CD14-positive monocyte (primary cell): Measurements from ENCODE around the gene TCIRG1. TPM values are rescaled to one million over a fixed set of nuclear protein-coding genes. Genes with fewer than 3 reads are reported as not detected.
A peak's percentile ranks its signal among the peaks of the same experiment; 100 is the strongest.

Experiments
- DNase-seq, 3 donors: peaks; one replicate each; pipeline ENCODE4 v3.0.0-alpha.2; 2011 to 2022
- H2AFZ ChIP-seq: 2 replicates; pipeline ENCODE4 v1.6.0; 2012; ENCODE audit warnings: mild to moderate bottlenecking, low read depth, low read length, inconsistent platforms; ENCODE audit not compliant: insufficient read depth, poor library complexity, severe bottlenecking
- H3K27ac ChIP-seq, 2 donors: 1 replicate in 1 of 2; 2 replicates in 1 of 2; pipeline ENCODE4 v1.5.1; 2012 to 2013; ENCODE audit warnings: low read length in 2 of 2, control low read depth in 1 of 2, inconsistent platforms in 1 of 2, low read depth in 1 of 2, mild to moderate bottlenecking in 1 of 2
- H3K27me3 ChIP-seq, 2 donors: one replicate each; pipeline versions ENCODE4 v1.6.0 to v1.6.1; 2011 to 2013; ENCODE audit warnings: low read length in 2 of 2; ENCODE audit not compliant: control insufficient read depth in 2 of 2, insufficient read depth in 2 of 2
- H3K36me3 ChIP-seq, 2 donors: replicated peaks in 1 of 2; 1 replicate in 1 of 2; 2 replicates in 1 of 2; pipeline versions ENCODE4 v1.5.1 to v1.6.1; 2012 to 2013; ENCODE audit warnings: low read length in 2 of 2, control low read depth in 1 of 2, inconsistent platforms in 1 of 2, mild to moderate bottlenecking in 1 of 2; ENCODE audit not compliant: insufficient read depth in 2 of 2, control insufficient read depth in 1 of 2
- H3K4me1 ChIP-seq, 2 donors: 1 replicate in 1 of 2; 2 replicates in 1 of 2; pipeline versions ENCODE4 v1.5.1 to v1.6.1; 2012 to 2013; ENCODE audit warnings: low read length in 2 of 2, control low read depth in 1 of 2, inconsistent platforms in 1 of 2, mild to moderate bottlenecking in 1 of 2, moderate library complexity in 1 of 2; ENCODE audit not compliant: insufficient read depth in 2 of 2, control insufficient read depth in 1 of 2
- H3K4me2 ChIP-seq: replicated peaks from 2 replicates; pipeline ENCODE3; 2012; ENCODE audit warnings: low read length, moderate library complexity, mild to moderate bottlenecking; ENCODE audit not compliant: poor library complexity, severe bottlenecking; ENCODE audit errors: extremely low read depth
- H3K4me3 ChIP-seq, 3 experiments: fragments of 200-600 bp in 1 of 3; sonication (generic) in 1 of 3; replicated peaks in 1 of 3; 1 replicate in 2 of 3; 2 replicates in 1 of 3; pipeline ENCODE4 v1.5.1; 2011 to 2013; ENCODE audit warnings: low read length in 3 of 3, mild to moderate bottlenecking in 3 of 3, control low read depth in 2 of 3, low read depth in 2 of 3, inconsistent platforms in 1 of 3, moderate library complexity in 1 of 3
- H3K79me2 ChIP-seq: 2 replicates; pipeline ENCODE4 v1.6.0; 2012; ENCODE audit warnings: mild to moderate bottlenecking, control low read depth, inconsistent platforms, low read length, moderate library complexity; ENCODE audit not compliant: insufficient read depth
- H3K9ac ChIP-seq: 2 replicates; pipeline ENCODE4 v1.6.0; 2017; ENCODE audit warnings: low read length, mild to moderate bottlenecking; ENCODE audit not compliant: insufficient read depth, poor library complexity, severe bottlenecking
- H3K9me3 ChIP-seq, 2 donors: replicated peaks in 1 of 2; 1 replicate in 1 of 2; 2 replicates in 1 of 2; pipeline versions ENCODE4 v1.5.1 to v1.6.1; 2012 to 2013; ENCODE audit warnings: low read length in 2 of 2, control low read depth in 1 of 2; ENCODE audit not compliant: control insufficient read depth in 1 of 2, insufficient read depth in 1 of 2
- H4K20me1 ChIP-seq: 2 replicates; pipeline ENCODE4 v1.6.0; 2012; ENCODE audit warnings: mild to moderate bottlenecking, low read length, control low read depth, moderate library complexity; ENCODE audit not compliant: insufficient read depth
- H3K27ac Mint-ChIP-seq, 7 donors: one replicate each; pipeline ENCODE4 v1.8.0; 2020; ENCODE audit warnings: mild to moderate bottlenecking in 7 of 7, mixed read lengths in 7 of 7, moderate library complexity in 6 of 7, inconsistent platforms in 2 of 7
- H3K27me3 Mint-ChIP-seq, 3 donors: one replicate each; pipeline ENCODE4 v1.8.0; 2021 to 2022; ENCODE audit warnings: low read depth in 3 of 3, mild to moderate bottlenecking in 3 of 3, mixed read lengths in 3 of 3, moderate library complexity in 3 of 3, inconsistent platforms in 1 of 3
- H3K36me3 Mint-ChIP-seq, 2 donors: one replicate each; pipeline ENCODE4 v1.8.0; 2020; ENCODE audit warnings: mixed read lengths in 2 of 2, inconsistent platforms in 1 of 2, mild to moderate bottlenecking in 1 of 2
- H3K4me1 Mint-ChIP-seq: one replicate; pipeline ENCODE4 v1.8.0; 2020; ENCODE audit warnings: mild to moderate bottlenecking, mixed read lengths
- H3K4me3 Mint-ChIP-seq, 2 donors: one replicate each; pipeline ENCODE4 v1.8.0; 2020; ENCODE audit warnings: mild to moderate bottlenecking in 2 of 2, mixed read lengths in 2 of 2, moderate library complexity in 1 of 2
- H3K9me3 Mint-ChIP-seq, 7 donors: one replicate each; pipeline ENCODE4 v1.8.0; 2020 to 2022; ENCODE audit warnings: mixed read lengths in 7 of 7, mild to moderate bottlenecking in 6 of 7, moderate library complexity in 6 of 7, inconsistent platforms in 2 of 7
- WGBS: methylation state at CpG from one replicate; pipeline ENCODE4 v1.1.5; 2013; ENCODE audit warnings: missing lambda C conversion rate; ENCODE audit not compliant: insufficient coverage; 5-methylcytosine and 5-hydroxymethylcytosine counted together
- intact Hi-C, 2 donors: fragments of 100-400 bp; cut with micrococcal nuclease; formaldehyde crosslinking; loops; one replicate each; pipeline versions ENCODE4 v1.15.0 to v1.15.1; 2023
- polyA plus RNA-seq, 3 donors: library from polyadenylated mRNA; depleted of rRNA in 1 of 3; unstranded in 2 of 3; stranded (reverse) in 1 of 3; fragments of 300-500 nt in 2 of 3; fragments of >200 nt in 1 of 3; fragmentation: Illumina TruSeq in 2 of 3; gene quantifications; 1 replicate in 2 of 3; 2 replicates in 1 of 3; pipeline ENCODE4 v1.2.3, GENCODE V29; 2012 to 2021
- TF ChIP-seq, protein P1 (sequence below): fragments of 200-600 bp; IDR thresholded peaks from one replicate; pipeline ENCODE4 v1.8.0; 2022; ENCODE audit warnings: antibody characterized with exemption, mild to moderate bottlenecking

Gene TCIRG1
- polyA plus RNA-seq, 3 donors, result 197 to 1,286 (median 225) TPM

DNA sequence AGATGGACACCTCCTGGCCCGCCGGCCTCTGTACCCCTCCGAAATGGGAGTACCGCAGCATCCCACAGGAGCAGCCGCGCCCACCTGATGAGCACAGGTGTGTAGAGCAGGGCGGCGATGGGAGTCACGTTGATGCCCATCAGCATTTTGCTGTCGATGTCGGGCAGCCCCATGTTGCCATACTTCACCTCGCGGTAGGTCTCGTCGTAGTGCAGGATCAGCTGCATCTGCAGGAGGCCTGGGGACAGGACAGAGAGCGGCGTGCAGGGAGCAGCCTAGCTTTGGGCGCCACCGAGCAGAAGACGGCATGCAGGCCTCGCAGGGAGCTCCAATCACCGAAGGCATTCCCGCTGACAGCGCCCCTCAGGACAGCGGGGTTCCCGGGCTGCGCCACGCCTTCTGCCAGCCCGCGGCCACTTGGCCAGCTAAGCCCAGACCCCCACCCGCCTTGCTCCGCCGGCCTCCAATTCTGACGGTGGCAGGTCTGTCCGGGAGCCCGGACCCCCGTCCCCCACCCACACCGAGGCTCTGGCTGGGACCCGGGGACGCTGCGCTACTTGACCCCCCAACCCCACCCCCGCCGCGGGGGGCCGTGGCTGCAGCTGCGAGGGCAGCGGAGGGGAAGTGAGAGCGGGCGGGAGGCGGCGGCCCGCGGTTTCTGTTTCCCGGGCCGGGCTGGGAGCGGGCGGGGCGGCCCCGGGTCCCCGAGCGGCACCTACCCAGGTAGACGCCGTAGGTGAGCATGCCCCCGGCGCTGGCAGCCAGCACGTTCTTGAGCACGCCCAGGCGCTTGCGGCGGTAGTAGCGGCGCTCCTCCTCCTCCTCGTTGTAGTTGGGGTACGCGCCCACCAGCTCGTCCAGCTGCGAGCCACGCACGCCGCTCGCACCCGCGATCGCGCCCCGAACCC, 35.6 kb upstream of the TCIRG1 start:
- Mint-ChIP-seq H3K9me3 (peaks cover 0 to 3% (median 0%) of the 10 kb centered on the region in 7 donors), H3K4me3 (peak overlapping the region; percentile 95 to 97), H3K4me1 (peaks cover 57% of the 10 kb centered on the region), H3K27ac (peak overlapping the region; percentile 68 to 93 (median 83)), H3K36me3 (peaks cover 19 to 35% of the 10 kb centered on the region in 2 donors), H3K27me3 (no peaks in the 10 kb centered on the region)
- H3K4me1 ChIP-seq, result peaks cover 51 to 74% of the 10 kb centered on the region in 2 donors
- peak overlapping the region; percentile 69 for H3K9ac ChIP-seq
- peak overlapping the region; percentile 61 to 71 for H3K27ac ChIP-seq
- peak overlapping the region; percentile 50 for H2AFZ ChIP-seq
- whole genome bisulfite sequencing, result 4% methylated on average over 69 of the region's 86 CpGs
- peak overlapping the region; percentile 80 to 97 (median 90) for H3K4me3 ChIP-seq
- H3K36me3 ChIP-seq, result peaks cover 23 to 33% of the 10 kb centered on the region in 2 donors
- H4K20me1 ChIP-seq, result peaks cover 67% of the 10 kb centered on the region
- intact Hi-C loops, result loop anchor here (5.0 to 10.0 kb wide), 2 partner anchors 34 to 212 kb away; partner anchors contain the start of genes KMT5B (in 1 of the 2) and TCIRG1 (in 1 of the 2)
- H3K4me2 ChIP-seq, result peak overlapping the region; percentile 94
- H3K79me2 ChIP-seq, result peaks cover 63% of the 10 kb centered on the region
- peak in 2 of 3 donors; percentile 34 to 40 for DNase-seq
- H3K27me3 ChIP-seq, result no peaks in the 10 kb centered on the region
- TF ChIP-seq, protein P1, sequence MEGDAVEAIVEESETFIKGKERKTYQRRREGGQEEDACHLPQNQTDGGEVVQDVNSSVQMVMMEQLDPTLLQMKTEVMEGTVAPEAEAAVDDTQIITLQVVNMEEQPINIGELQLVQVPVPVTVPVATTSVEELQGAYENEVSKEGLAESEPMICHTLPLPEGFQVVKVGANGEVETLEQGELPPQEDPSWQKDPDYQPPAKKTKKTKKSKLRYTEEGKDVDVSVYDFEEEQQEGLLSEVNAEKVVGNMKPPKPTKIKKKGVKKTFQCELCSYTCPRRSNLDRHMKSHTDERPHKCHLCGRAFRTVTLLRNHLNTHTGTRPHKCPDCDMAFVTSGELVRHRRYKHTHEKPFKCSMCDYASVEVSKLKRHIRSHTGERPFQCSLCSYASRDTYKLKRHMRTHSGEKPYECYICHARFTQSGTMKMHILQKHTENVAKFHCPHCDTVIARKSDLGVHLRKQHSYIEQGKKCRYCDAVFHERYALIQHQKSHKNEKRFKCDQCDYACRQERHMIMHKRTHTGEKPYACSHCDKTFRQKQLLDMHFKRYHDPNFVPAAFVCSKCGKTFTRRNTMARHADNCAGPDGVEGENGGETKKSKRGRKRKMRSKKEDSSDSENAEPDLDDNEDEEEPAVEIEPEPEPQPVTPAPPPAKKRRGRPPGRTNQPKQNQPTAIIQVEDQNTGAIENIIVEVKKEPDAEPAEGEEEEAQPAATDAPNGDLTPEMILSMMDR, result no peak
- H3K9me3 ChIP-seq, result no peaks in the 10 kb centered on the region

DNA sequence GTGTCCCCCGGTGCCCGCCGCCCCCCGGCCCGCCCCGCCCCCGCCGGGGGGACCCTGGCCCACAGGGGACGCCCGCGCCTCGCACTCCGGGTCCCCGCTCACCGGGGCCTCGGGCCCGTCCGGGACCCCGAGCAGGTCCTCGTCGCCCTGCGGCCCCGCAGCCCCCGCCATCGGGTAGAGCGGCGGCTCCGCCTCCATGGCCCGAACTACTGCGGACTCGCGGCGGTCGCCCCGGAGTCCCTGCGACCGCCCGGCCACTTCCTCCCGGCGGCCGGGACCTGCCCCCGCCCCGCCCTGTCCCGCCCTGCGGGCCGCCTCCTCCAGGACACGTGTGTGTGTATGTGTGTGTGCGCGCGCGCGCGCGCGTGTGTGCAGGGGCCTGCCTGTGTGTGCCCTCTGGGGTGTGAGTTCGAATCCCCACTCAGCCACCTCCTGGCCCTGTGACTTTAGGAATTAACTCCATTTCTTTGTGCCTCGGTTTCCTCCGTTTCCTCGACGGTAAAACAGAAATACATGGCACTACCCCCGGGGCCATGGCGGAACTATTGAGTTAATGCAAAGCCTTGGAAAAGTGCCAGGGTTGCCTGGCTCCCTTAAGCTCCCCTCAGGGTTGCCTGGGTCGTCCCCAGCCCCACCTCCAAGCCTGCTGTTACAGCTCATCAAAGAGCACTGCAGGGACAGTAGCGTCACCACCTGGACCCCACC, 34.8 kb upstream of the TCIRG1 start, which contains the start of gene UNC93B1:
Gene UNC93B1, minus strand, starts transcription at position 252 of the 705 bp plus-strand sequence. Its CDS starts 54 bp downstream, at position 198.
- intact Hi-C loops, result loop anchor here (5.0 to 10.0 kb wide), 2 partner anchors 33 to 211 kb away; partner anchors contain the start of genes KMT5B (in 1 of the 2) and TCIRG1 (in 1 of the 2)

More for the DNA sequence above, 34.8 kb upstream of the TCIRG1 start, which contains the start of gene UNC93B1:
- Histone ChIP-seq H3K9me3 (no peaks in the 10 kb centered on the region), H3K4me3 (peak within 1 kb of the TSS; percentile 80 to 97 (median 90)), H3K9ac (peak within 1 kb of the TSS; percentile 69), H3K4me2 (peak within 1 kb of the TSS; percentile 94), H3K27ac (peak within 1 kb of the TSS; percentile 61 to 71), H3K27me3 (no peaks in the 10 kb centered on the region), H3K4me1 (peaks cover 51 to 74% of the 10 kb centered on the region in 2 donors), H3K79me2 (peaks cover 64% of the 10 kb centered on the region), H3K36me3 (peaks cover 16 to 25% of the 10 kb centered on the region in 2 donors), H4K20me1 (peaks cover 59% of the 10 kb centered on the region), H2AFZ (peak within 1 kb of the TSS; percentile 50)
- Mint-ChIP-seq H3K9me3 (no peaks in the 10 kb centered on the region), H3K27me3 (peaks cover 0 to 1% (median 0%) of the 10 kb centered on the region in 3 donors), H3K4me3 (peak within 1 kb of the TSS; percentile 95 to 97), H3K36me3 (peaks cover 14 to 27% of the 10 kb centered on the region in 2 donors), H3K27ac (peak within 1 kb of the TSS; percentile 73 to 93 (median 88)), H3K4me1 (peaks cover 55% of the 10 kb centered on the region)
- DNase-seq, result peak; percentile 81 to 88 (median 86)
- TF ChIP-seq, protein P1, result no peak
- 3% methylated on average over 46 of the region's 64 CpGs for WGBS
